Measurements from ENCODE around the gene ADRM1. TPM values are rescaled to one million over a fixed set of nuclear protein-coding genes. Genes with fewer than 3 reads are reported as not detected.

The ADRM1 gene
- total RNA-seq, 4 donors from 2014 or later = 97.7 to 164 (median 111) TPM

DNA sequence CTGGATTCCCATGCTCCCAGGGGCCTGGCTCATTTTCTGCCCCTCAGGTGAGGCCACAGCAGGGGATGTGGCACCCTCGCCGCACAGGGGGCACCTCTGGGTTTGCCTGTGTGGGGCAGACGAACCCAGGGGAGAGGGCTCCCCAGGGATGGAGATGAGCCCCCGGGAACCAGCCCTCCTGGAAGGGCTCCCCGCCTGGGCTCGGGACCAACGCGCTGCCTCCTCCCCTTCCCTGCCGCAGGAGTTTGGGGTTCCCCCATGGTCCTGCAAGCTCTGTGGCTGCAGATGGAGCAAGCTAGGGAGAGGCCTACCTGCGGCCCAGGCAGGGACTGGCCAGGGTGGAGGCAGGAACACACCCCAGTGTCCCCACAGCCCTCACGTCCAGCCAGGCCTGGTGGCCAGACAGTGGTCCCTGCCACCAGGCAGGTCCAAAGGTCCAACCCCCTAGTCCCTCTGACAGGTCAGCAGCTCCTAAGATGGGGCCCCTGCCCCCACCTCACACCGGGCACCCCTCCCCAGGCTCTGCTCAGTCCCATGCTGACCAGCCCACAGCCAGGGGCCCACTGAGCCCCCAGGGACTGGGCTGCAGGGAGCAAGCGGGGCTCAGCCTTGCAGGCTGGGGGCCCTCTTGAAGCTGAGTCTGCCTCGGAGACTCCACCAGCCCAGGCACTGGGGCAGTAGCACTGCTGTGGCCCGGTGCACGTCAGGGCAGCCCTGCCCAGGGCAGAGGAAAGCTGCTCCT is 50.7 kb downstream of the ADRM1 start:
- TF ChIP-seq, protein P1, sequence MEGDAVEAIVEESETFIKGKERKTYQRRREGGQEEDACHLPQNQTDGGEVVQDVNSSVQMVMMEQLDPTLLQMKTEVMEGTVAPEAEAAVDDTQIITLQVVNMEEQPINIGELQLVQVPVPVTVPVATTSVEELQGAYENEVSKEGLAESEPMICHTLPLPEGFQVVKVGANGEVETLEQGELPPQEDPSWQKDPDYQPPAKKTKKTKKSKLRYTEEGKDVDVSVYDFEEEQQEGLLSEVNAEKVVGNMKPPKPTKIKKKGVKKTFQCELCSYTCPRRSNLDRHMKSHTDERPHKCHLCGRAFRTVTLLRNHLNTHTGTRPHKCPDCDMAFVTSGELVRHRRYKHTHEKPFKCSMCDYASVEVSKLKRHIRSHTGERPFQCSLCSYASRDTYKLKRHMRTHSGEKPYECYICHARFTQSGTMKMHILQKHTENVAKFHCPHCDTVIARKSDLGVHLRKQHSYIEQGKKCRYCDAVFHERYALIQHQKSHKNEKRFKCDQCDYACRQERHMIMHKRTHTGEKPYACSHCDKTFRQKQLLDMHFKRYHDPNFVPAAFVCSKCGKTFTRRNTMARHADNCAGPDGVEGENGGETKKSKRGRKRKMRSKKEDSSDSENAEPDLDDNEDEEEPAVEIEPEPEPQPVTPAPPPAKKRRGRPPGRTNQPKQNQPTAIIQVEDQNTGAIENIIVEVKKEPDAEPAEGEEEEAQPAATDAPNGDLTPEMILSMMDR (IDR thresholded peaks at IDR 0.05) = no peak
- no peak for DNase-seq (ENCODE audit: low spot score)

DNA sequence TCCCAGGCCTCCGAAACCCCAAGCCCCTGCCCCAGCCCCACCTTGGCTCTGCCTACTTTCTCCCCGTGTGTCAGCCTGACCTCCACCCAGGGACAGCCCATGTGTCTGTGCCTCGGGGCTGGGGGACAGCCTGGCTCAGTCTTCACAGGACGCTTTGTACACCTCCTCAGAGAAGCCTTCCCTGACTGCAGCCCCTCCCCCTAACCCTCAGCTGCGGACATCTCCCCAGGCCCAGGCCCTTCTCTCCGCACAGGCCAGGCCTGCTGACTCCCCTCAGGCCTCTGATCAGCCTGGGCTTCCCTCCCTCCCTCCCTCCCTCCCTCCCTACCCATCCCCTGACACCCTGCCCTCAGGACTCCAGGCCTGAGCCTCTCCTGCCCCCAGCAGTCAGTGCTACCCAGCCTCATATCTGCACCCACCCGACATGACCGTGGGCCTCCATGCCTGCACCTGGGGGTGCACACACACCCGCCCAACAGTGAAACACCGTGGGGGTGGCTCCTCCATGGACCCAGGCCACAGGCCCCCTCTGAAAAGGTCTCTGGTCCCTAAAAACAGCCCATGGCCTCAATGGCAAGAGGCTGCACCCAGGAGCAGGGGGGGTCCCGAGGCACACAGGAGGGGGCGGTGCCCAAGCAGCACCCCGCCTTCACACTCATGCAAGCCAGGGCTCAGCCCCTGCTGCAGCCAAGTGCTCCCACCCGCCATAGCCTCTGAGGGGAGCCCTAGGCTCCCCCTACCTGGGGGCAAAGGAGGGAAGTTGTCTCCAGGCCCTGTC is 51.4 kb downstream of the ADRM1 start:
- DNase-seq (ENCODE audit: low spot score) (no peak), ATAC-seq (ENCODE audit: low FRiP score) (no peak)
- TF ChIP-seq, protein P1 (IDR thresholded peaks at IDR 0.05) = no peak

More for the DNA sequence above, 50.7 kb downstream of the ADRM1 start:
- no peak for ATAC-seq (ENCODE audit: low FRiP score)

DNA sequence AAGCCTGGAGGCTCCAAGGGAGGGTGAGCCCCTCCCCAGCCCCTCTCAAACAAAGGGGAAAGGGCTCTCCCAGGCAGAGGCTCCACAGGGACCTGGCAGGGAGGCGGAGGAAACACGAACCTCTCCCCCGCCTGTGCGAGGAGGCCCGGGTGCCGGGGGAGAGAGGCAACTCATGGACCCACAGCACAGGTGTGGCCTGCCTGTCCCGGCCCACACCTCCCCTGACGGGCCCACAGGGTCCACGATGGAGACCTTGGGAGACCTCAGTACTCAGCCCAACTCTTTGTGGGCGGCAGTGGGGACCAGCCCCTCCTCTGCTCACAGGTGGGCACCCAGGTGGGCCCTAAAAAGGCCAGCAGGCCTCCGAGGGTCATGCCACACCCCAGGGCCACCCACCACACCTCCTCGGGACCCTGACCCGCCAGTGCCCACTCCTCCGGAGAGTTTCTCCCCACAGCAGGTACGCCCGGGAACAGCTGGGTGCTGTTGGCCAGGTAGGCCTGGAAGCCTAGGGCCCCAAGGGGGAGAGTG is 52.1 kb downstream of the ADRM1 start:
- TF ChIP-seq, protein P1 (IDR thresholded peaks at IDR 0.05) = no peak
- DNase-seq (ENCODE audit: low spot score) (no peak), ATAC-seq (ENCODE audit: low FRiP score) (no peak)

DNA sequence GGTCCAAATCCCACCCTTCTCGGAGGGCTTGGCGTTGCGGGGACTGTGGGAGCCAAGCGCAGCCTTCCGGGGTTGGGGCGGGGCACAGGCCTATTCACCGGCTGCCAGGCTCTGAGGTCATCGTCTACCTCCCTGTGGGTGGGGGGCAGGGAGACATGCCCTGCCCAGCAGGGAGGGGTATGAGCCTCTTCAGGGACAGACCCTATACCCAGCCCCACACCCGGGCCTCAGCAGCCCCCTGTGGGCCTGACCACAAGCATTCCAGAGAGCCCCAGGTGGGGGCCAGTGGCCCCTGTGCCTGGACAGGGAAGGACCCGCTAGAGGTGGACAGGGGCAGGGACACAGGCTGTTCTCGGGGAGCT is 52.7 kb downstream of the ADRM1 start:
- TF ChIP-seq, protein P1 (IDR thresholded peaks at IDR 0.05) = no peak
- ATAC-seq (ENCODE audit: low FRiP score) (peak; percentile 18), DNase-seq (ENCODE audit: low spot score) (no peak)

DNA sequence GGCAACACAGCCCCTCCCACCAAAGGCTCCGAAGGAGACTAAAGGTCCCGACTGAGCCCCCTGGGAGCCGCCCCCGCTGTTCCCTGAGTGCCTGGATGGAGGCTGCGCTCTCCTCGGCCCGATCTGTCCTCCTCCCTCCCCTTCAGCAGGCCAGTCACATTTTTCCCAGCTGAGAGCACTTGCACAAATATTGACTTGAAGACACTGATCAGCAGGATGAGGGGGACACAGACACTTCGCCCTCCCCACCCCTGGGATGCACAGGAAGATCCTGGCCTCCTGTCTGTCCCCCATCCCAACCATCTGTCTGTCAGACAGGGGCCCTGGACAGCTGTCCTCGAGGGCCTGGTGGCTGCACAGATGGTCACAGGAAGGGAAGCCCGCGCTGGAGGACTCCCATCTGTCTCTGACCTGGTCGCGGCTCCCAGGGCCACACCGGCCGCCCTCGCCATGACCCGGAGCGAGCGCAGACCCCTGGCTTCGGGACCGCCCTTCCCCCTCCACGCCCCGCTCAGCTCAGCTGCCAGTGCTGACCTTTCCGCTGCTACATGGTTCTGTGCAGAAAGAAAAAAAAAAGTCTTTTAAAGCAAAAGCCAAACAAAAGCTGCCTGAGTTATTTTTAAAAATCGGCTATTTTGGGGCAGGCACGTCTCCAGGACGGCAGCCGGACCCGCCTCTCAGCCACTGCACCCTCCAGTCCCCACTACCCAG is 53.2 kb downstream of the ADRM1 start:
- no peak for DNase-seq (ENCODE audit: low spot score)
- TF ChIP-seq, protein P1 (IDR thresholded peaks at IDR 0.05) = no peak
- ATAC-seq (ENCODE audit: low FRiP score) = no peak

DNA sequence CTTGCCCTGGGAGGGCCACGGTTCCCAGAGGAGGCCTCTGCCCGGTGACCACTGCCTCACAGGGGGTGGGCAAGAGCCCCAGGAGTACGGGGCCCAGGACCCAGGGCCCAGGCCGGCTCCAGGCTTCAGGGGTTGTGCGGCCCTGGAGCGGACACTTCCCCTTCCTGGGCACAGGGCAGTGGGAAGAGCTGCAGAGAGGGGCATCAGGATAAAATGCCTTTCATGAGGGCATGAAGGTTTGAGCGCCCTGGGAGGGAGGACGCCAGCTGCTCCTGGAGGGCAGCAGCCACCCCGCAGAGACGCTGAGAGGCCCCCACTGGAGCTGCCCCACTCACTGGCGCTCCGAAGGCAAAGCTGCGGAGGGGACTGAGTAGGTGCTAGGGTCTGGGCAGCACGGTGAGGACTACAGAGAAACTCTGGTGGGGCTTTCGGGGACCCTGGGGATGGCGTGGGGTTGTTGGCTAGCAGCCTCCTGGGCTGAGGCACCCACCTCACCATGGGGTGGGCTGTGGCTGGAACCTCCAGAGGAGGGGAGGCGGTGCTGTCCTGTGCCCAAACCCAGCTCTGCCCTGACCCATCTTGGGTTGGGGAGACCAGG is 53.9 kb downstream of the ADRM1 start:
- ATAC-seq (ENCODE audit: low FRiP score) = no peak
- TF ChIP-seq, protein P1 (IDR thresholded peaks at IDR 0.05) = no peak
- DNase-seq (ENCODE audit: low spot score) = no peak
